Panc1 (cell line): ENCODE data around the gene VASN.

Experiments used
- CTCF ChIP-seq: fragments of 450-650 bp; IDR thresholded peaks from 2 replicates; pipeline ENCODE4 v1.5.1; 2017; ENCODE audit warnings: mild to moderate bottlenecking
- POLR2AphosphoS5 ChIP-seq: IDR thresholded peaks from 2 replicates; pipeline ENCODE4 v1.6.1; 2012; ENCODE audit warnings: mild to moderate bottlenecking, low read depth, low read length, moderate library complexity
- SIN3A ChIP-seq: IDR thresholded peaks from 2 replicates; pipeline ENCODE4 v1.6.1; 2012; ENCODE audit warnings: low read depth, mild to moderate bottlenecking, low read length, moderate library complexity, borderline replicate concordance; ENCODE audit not compliant: insufficient read depth
- TCF7L2 ChIP-seq: IDR thresholded peaks from 2 replicates; pipeline ENCODE4 v1.6.1; 2011; ENCODE audit warnings: mild to moderate bottlenecking, low read depth, low read length, inconsistent platforms
- TF ChIP-seq, protein P1 (sequence below), 2 experiments: IDR thresholded peaks; 2 replicates each; pipeline ENCODE4 v1.6.1; 2011 to 2012; ENCODE audit warnings: low read depth in 2 of 2, control low read depth in 1 of 2, low read length in 1 of 2, mild to moderate bottlenecking in 1 of 2, moderate library complexity in 1 of 2; ENCODE audit not compliant: insufficient read depth in 1 of 2

GRCh38 chr16:4367393-4367856 is 4.2 kb upstream of the VASN start:
- TF ChIP-seq CTCF (no peak), POLR2AphosphoS5 (no peak), TCF7L2 (no peak), SIN3A (no peak)
- TF ChIP-seq, protein P1, sequence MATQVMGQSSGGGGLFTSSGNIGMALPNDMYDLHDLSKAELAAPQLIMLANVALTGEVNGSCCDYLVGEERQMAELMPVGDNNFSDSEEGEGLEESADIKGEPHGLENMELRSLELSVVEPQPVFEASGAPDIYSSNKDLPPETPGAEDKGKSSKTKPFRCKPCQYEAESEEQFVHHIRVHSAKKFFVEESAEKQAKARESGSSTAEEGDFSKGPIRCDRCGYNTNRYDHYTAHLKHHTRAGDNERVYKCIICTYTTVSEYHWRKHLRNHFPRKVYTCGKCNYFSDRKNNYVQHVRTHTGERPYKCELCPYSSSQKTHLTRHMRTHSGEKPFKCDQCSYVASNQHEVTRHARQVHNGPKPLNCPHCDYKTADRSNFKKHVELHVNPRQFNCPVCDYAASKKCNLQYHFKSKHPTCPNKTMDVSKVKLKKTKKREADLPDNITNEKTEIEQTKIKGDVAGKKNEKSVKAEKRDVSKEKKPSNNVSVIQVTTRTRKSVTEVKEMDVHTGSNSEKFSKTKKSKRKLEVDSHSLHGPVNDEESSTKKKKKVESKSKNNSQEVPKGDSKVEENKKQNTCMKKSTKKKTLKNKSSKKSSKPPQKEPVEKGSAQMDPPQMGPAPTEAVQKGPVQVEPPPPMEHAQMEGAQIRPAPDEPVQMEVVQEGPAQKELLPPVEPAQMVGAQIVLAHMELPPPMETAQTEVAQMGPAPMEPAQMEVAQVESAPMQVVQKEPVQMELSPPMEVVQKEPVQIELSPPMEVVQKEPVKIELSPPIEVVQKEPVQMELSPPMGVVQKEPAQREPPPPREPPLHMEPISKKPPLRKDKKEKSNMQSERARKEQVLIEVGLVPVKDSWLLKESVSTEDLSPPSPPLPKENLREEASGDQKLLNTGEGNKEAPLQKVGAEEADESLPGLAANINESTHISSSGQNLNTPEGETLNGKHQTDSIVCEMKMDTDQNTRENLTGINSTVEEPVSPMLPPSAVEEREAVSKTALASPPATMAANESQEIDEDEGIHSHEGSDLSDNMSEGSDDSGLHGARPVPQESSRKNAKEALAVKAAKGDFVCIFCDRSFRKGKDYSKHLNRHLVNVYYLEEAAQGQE (IDR thresholded peaks at IDR 0.05; ENCODE audit: insufficient read depth in 1 of 2, low read depth in 2 of 2, low read length in 1 of 2): no peak
